H1 (cell line): ENCODE data around the gene PSG3. TPM values are rescaled to one million over a fixed set of nuclear protein-coding genes. Genes with fewer than 3 reads are reported as not detected.

Source experiments
- CTCF ChIA-PET: fragments of 300-600 bp; sonication (Branson Sonifier 250); formaldehyde crosslinking; loops from one replicate; lab custom pipeline; 2021; ENCODE audit not compliant: partially characterized antibody; lab: Charles Lee
- POLR2A ChIA-PET: fragments of 300-600 bp; sonication (Branson Sonifier 250); formaldehyde crosslinking; loops from one replicate; lab custom pipeline; 2021; ENCODE audit warnings: inconsistent platforms; ENCODE audit not compliant: partially characterized antibody; lab: Charles Lee
- DNase-seq, 2 experiments: peaks; one replicate each; pipeline versions ENCODE4 v3.0.0 to v3.0.0-alpha.2; 2010 to 2022; ENCODE audit warnings: low spot score in 2 of 2, low read depth in 1 of 2, mixed read lengths in 1 of 2
- FAIRE-seq: peaks from 2 replicates; lab custom pipeline; 2011; peaks lifted over from hg19 to GRCh38; lab: Jason Lieb, UNC
- H2AFZ ChIP-seq: 2 replicates; pipeline ENCODE4 v1.8.1; 2012; ENCODE audit warnings: low read length, inconsistent platforms
- H2AK5ac ChIP-seq: 2 replicates; pipeline ENCODE4 v1.6.1; 2013; ENCODE audit warnings: low read depth, low read length
- H2BK120ac ChIP-seq: replicated peaks from 2 replicates; pipeline ENCODE3; 2013; ENCODE audit warnings: low read depth, low read length, inconsistent platforms
- H2BK12ac ChIP-seq: 2 replicates; pipeline ENCODE4 v1.6.1; 2013; ENCODE audit warnings: low read depth, low read length
- H2BK15ac ChIP-seq: 2 replicates; pipeline ENCODE4 v1.6.1; 2013; ENCODE audit warnings: low read length
- H2BK20ac ChIP-seq: 2 replicates; pipeline ENCODE4 v1.6.1; 2013; ENCODE audit warnings: low read length
- H2BK5ac ChIP-seq: 2 replicates; pipeline ENCODE4 v1.6.1; 2013; ENCODE audit warnings: low read depth, low read length
- H3K14ac ChIP-seq: 2 replicates; pipeline ENCODE4 v1.6.1; 2013; ENCODE audit warnings: inconsistent platforms; ENCODE audit not compliant: insufficient read length
- H3K18ac ChIP-seq: 2 replicates; pipeline ENCODE4 v1.6.1; 2013; ENCODE audit warnings: low read length; ENCODE audit errors: extremely low read depth
- H3K23ac ChIP-seq: 2 replicates; pipeline ENCODE4 v1.6.1; 2013; ENCODE audit warnings: inconsistent platforms; ENCODE audit not compliant: insufficient read length
- H3K23me2 ChIP-seq: 2 replicates; pipeline ENCODE4 v1.6.1; 2013; ENCODE audit warnings: low read depth, low read length
- H3K27ac ChIP-seq: 2 replicates; pipeline ENCODE4 v1.6.1; 2011; ENCODE audit warnings: low read depth, low read length, inconsistent platforms
- H3K27me3 ChIP-seq, 4 experiments: replicated peaks in 1 of 4; 1 replicate in 1 of 4; 2 replicates in 3 of 4; pipeline versions ENCODE4 v1.6.1 to v1.8.1; 2011 to 2013; ENCODE audit warnings: low read length in 3 of 4, mild to moderate bottlenecking in 3 of 4, inconsistent platforms in 2 of 4, mixed read lengths in 2 of 4, moderate library complexity in 1 of 4; ENCODE audit not compliant: control insufficient read depth in 3 of 4, insufficient read depth in 3 of 4; ENCODE audit errors: extremely low read depth in 1 of 4
- H3K36me3 ChIP-seq, 4 experiments: 2 replicates each; pipeline versions ENCODE4 v1.6.1 to v1.8.1; 2011 to 2013; ENCODE audit warnings: mild to moderate bottlenecking in 4 of 4, low read length in 3 of 4, moderate library complexity in 2 of 4, control low read depth in 1 of 4, inconsistent platforms in 1 of 4; ENCODE audit not compliant: insufficient read depth in 4 of 4, control insufficient read depth in 2 of 4
- H3K4ac ChIP-seq: replicated peaks from 2 replicates; pipeline ENCODE3; 2013; ENCODE audit warnings: low read length, low read depth, mixed read lengths, inconsistent platforms; ENCODE audit not compliant: insufficient read length
- H3K4me1 ChIP-seq, 4 experiments: replicated peaks in 1 of 4; 1 replicate in 1 of 4; 2 replicates in 3 of 4; pipeline versions ENCODE4 v1.6.1 to v1.8.1; 2011 to 2013; ENCODE audit warnings: low read length in 3 of 4, inconsistent platforms in 2 of 4, mixed read lengths in 1 of 4; ENCODE audit not compliant: insufficient read depth in 4 of 4, control insufficient read depth in 3 of 4
- H3K4me2 ChIP-seq, 2 experiments: 2 replicates each; pipeline versions ENCODE4 v1.6.1 to v1.8.1; 2011 to 2013; ENCODE audit warnings: low read depth in 2 of 2, low read length in 2 of 2, control low read depth in 1 of 2, inconsistent platforms in 1 of 2, mild to moderate bottlenecking in 1 of 2; ENCODE audit not compliant: insufficient read depth in 1 of 2
- H3K4me3 ChIP-seq, 4 experiments: fragments of 200-600, 300-600 bp in 1 of 4; sonication (generic), shearing (Covaris generic), sonication (Bioruptor Twin) in 1 of 4; 2 replicates each; pipeline versions ENCODE4 v1.5.1 to v1.8.1; 2011 to 2016; ENCODE audit warnings: low read length in 4 of 4, low read depth in 3 of 4, control low read depth in 2 of 4, inconsistent platforms in 2 of 4, mild to moderate bottlenecking in 2 of 4, mixed read lengths in 1 of 4, moderate library complexity in 1 of 4; ENCODE audit not compliant: insufficient read depth in 2 of 4; ENCODE audit errors: extremely low read depth in 1 of 4
- H3K56ac ChIP-seq: replicated peaks from 2 replicates; pipeline ENCODE3; 2013; ENCODE audit warnings: low read depth, mild to moderate bottlenecking, mixed read lengths, low read length, inconsistent platforms; ENCODE audit not compliant: insufficient read length
- H3K79me1 ChIP-seq: 2 replicates; pipeline ENCODE4 v1.6.1; 2013; ENCODE audit warnings: low read depth, low read length, control low read depth
- H3K79me2 ChIP-seq, 2 experiments: 2 replicates each; pipeline versions ENCODE4 v1.6.1 to v1.8.1; 2012 to 2013; ENCODE audit warnings: low read length in 2 of 2, mild to moderate bottlenecking in 2 of 2, inconsistent platforms in 1 of 2; ENCODE audit not compliant: insufficient read depth in 2 of 2, control insufficient read depth in 1 of 2
- H3K9ac ChIP-seq, 4 experiments: replicated peaks in 1 of 4; 1 replicate in 1 of 4; 2 replicates in 3 of 4; pipeline versions ENCODE4 v1.6.1 to v1.8.1; 2011 to 2013; ENCODE audit warnings: low read depth in 3 of 4, low read length in 3 of 4, control low read depth in 2 of 4, mild to moderate bottlenecking in 2 of 4, moderate library complexity in 2 of 4, inconsistent platforms in 1 of 4; ENCODE audit errors: extremely low read depth in 1 of 4
- H3K9me3 ChIP-seq, 2 experiments: 2 replicates each; pipeline versions ENCODE4 v1.6.1 to v1.8.1; 2012 to 2013; ENCODE audit warnings: mild to moderate bottlenecking in 2 of 2, moderate library complexity in 2 of 2, control low read depth in 1 of 2, inconsistent platforms in 1 of 2, low read depth in 1 of 2, low read length in 1 of 2, mixed read lengths in 1 of 2; ENCODE audit not compliant: insufficient read depth in 2 of 2
- H4K20me1 ChIP-seq, 2 experiments: replicated peaks in 1 of 2; 2 replicates each; pipeline versions ENCODE3 to v1.8.1; 2011 to 2013; ENCODE audit warnings: inconsistent platforms in 2 of 2, low read length in 2 of 2, mild to moderate bottlenecking in 1 of 2; ENCODE audit not compliant: insufficient read depth in 2 of 2, control insufficient read depth in 1 of 2
- H4K5ac ChIP-seq: 2 replicates; pipeline ENCODE4 v1.6.1; 2013; ENCODE audit warnings: low read length, low read depth, mixed read lengths, inconsistent platforms; ENCODE audit not compliant: insufficient read length
- H4K8ac ChIP-seq: 2 replicates; pipeline ENCODE4 v1.8.0; 2013; ENCODE audit warnings: mild to moderate bottlenecking, moderate library complexity, low read length, inconsistent platforms; ENCODE audit not compliant: insufficient read depth; ENCODE audit errors: extremely low read depth
- H4K91ac ChIP-seq: replicated peaks from 2 replicates; pipeline ENCODE3; 2013; ENCODE audit warnings: low read length, mixed read lengths, inconsistent platforms; ENCODE audit not compliant: insufficient read length
- KDM1A ChIP-seq: fragments of 200-600, 300-600 bp; sonication (generic); IDR thresholded peaks from 2 replicates; pipeline ENCODE4 v1.7.1; 2016; ENCODE audit warnings: mild to moderate bottlenecking, low read length, borderline replicate concordance
- POLR2AphosphoS5 ChIP-seq: IDR thresholded peaks from 2 replicates; pipeline ENCODE4 v1.6.1; 2011; ENCODE audit warnings: low read depth, low read length
- SIX5 ChIP-seq: IDR thresholded peaks from 2 replicates; pipeline ENCODE4 v1.6.1; 2011; ENCODE audit warnings: mild to moderate bottlenecking, low read depth, low read length
- SUZ12 ChIP-seq: fragments of 200-600 bp; sonication (generic); IDR thresholded peaks from 2 replicates; pipeline ENCODE4 v1.6.1; 2012; ENCODE audit warnings: mild to moderate bottlenecking, inconsistent platforms, low read length, moderate library complexity, mixed read lengths
- WGBS, 2 experiments: shearing (Covaris generic) in 1 of 2; methylation state at CpG; one replicate each; pipeline versions ENCODE4 v1.1.6 to v1.1.7; 2013 to 2015; ENCODE audit warnings: low lambda C conversion rate in 2 of 2, mixed read lengths in 2 of 2, inconsistent platforms in 1 of 2, low coverage in 1 of 2, missing lambda C conversion rate in 1 of 2; ENCODE audit not compliant: insufficient replicate concordance in 2 of 2, insufficient coverage in 1 of 2, insufficient read length in 1 of 2; ENCODE audit errors: extremely low coverage in 1 of 2, missing lambda C conversion rate in 1 of 2; 5-methylcytosine and 5-hydroxymethylcytosine counted together
- polyA plus RNA-seq, 7 experiments: library from polyadenylated mRNA; depleted of rRNA in 3 of 7; stranded (reverse) in 5 of 7; unstranded in 2 of 7; fragments of >200 nt in 5 of 7; fragments of 200-250 nt in 2 of 7; gene quantifications; 1 replicate in 5 of 7; 2 replicates in 1 of 7; 4 replicates in 1 of 7; pipeline versions ENCODE4 v1.2.1 to v1.2.3, GENCODE V29; 2011 to 2013; ENCODE audit warnings: missing spikeins in 2 of 7, mixed read lengths in 2 of 7
- total RNA-seq: library from RNA; stranded (reverse); fragmentation: NEBNext Ultra II Directional; extraction: Animal tissue kit (Norgen Biotek cat#: 25700); gene quantifications from 2 replicates; pipeline ENCODE4 v1.2.1, GENCODE V29; 2021

PSG3 gene
- total and polyA plus RNA-seq, 2 of the 8 experiments (the other 6 are each of a cell fraction or from before 2014, with no cell fraction given), result not detected

GRCh38 chr19:42695811-42696503 lies 44.3 kb downstream of the PSG3 start:
- H3K9me3 ChIP-seq, result peaks cover 52 to 82% of the 10 kb centered on the region in 2 experiments
- no peak overlapping the region for H2BK5ac ChIP-seq
- H3K23ac ChIP-seq, result no peak overlapping the region
- H3K36me3 ChIP-seq, result no peaks in the 10 kb centered on the region
- FAIRE-seq (no peak), DNase-seq (no peak)
- ChIA-PET CTCF (interaction anchor here (1.3 kb wide), 1 partner anchor 12 kb away, joined by 5 read pairs; no protein-coding TSS in a partner anchor), POLR2A (no interaction called here)
- no peaks in the 10 kb centered on the region for H3K79me2 ChIP-seq
- H3K4me2 ChIP-seq, result no peak overlapping the region
- no peak overlapping the region for H4K5ac ChIP-seq
- no peak overlapping the region for H3K56ac ChIP-seq
- H3K27me3 ChIP-seq, result no peaks in the 10 kb centered on the region
- H2BK120ac ChIP-seq, result no peak overlapping the region
- no peak overlapping the region for H3K4me3 ChIP-seq
- no peak overlapping the region for H2BK15ac ChIP-seq
- H3K9ac ChIP-seq, result no peak overlapping the region
- no peak overlapping the region for H2AFZ ChIP-seq
- no peak overlapping the region for H4K8ac ChIP-seq
- H3K23me2 ChIP-seq, result no peaks in the 10 kb centered on the region
- H3K79me1 ChIP-seq, result no peaks in the 10 kb centered on the region
- H2BK12ac ChIP-seq, result no peak overlapping the region
- no peak overlapping the region for H3K14ac ChIP-seq
- no peak overlapping the region for H2BK20ac ChIP-seq
- H4K20me1 ChIP-seq, result no peaks in the 10 kb centered on the region
- H3K4ac ChIP-seq, result no peak overlapping the region
- no peak overlapping the region for H3K27ac ChIP-seq
- WGBS, 2 experiments, result 65% methylated on average over 11 of the region's 12 CpGs; no CpG with 5 or more reads in 1 of the 2 experiments
- no peaks in the 10 kb centered on the region for H3K4me1 ChIP-seq
- H3K18ac ChIP-seq, result no peak overlapping the region
- H2AK5ac ChIP-seq, result no peak overlapping the region
- H4K91ac ChIP-seq, result no peak overlapping the region
- TF ChIP-seq SIX5 (no peak), SUZ12 (no peak), KDM1A (no peak), POLR2AphosphoS5 (no peak)
